GM19463 (cell line): ENCODE data around the gene IL10RA.

Source experiments
- ATAC-seq: cut with Tn5 transposase; IDR thresholded peaks from one replicate; pipeline ENCODE4 v1.9.1; 2021; ENCODE audit warnings: mild to moderate bottlenecking, moderate library complexity; ENCODE audit not compliant: unreplicated experiment

IL10RA gene

GRCh38 chr11:117989351-117990102, 3.3 kb downstream of the IL10RA start:
- ATAC-seq = no peak

- ATAC-seq = no peak
Observed at GRCh38 chr11:117992136-117992535, 5.9 kb downstream of the IL10RA start.

- ATAC-seq = no peak
Observed at GRCh38 chr11:117992620-117993019, 6.4 kb downstream of the IL10RA start.

GRCh38 chr11:117993988-117994745, 8.0 kb downstream of the IL10RA start:
- no peak for ATAC-seq

GRCh38 chr11:117995472-117995871, 9.3 kb downstream of the IL10RA start:
- no peak for ATAC-seq

- ATAC-seq = no peak
Observed at GRCh38 chr11:117996058-117996457, 9.9 kb downstream of the IL10RA start.

GRCh38 chr11:117997406-117997805, 11.2 kb downstream of the IL10RA start:
- ATAC-seq = no peak

GRCh38 chr11:117997823-117998579, 11.8 kb downstream of the IL10RA start:
- peak; percentile 58 for ATAC-seq

GRCh38 chr11:117998664-117999353, 12.6 kb downstream of the IL10RA start:
- no peak for ATAC-seq

- ATAC-seq = no peak
Observed at GRCh38 chr11:117999354-117999993, 13.3 kb downstream of the IL10RA start.

- no peak for ATAC-seq
Observed at GRCh38 chr11:118000067-118000849, 14.1 kb downstream of the IL10RA start.

GRCh38 chr11:118000850-118001228, 14.6 kb downstream of the IL10RA start:
- no peak for ATAC-seq

- no peak for ATAC-seq
Observed at GRCh38 chr11:118001494-118001971, 15.3 kb downstream of the IL10RA start.

GRCh38 chr11:118002010-118002540, 15.9 kb downstream of the IL10RA start:
- ATAC-seq = no peak

GRCh38 chr11:118002541-118003423, 16.6 kb downstream of the IL10RA start:
- ATAC-seq = no peak

- no peak for ATAC-seq
Observed at GRCh38 chr11:118003456-118003855, 17.3 kb downstream of the IL10RA start.

GRCh38 chr11:118004543-118005223, 18.5 kb downstream of the IL10RA start:
- no peak for ATAC-seq
